Stimulated activated CD8-positive, alpha-beta memory T cell treated with anti-CD3 and anti-CD28 coated beads, Interleukin-15, amount 100 ng/mL, for 24 hours (primary cell): ENCODE data around the gene CA11.

Source experiments
- DNase-seq: peaks from one replicate; pipeline ENCODE4 v3.0.0-alpha.2; 2020; ENCODE audit warnings: low read depth

The CA11 gene

GRCh38 chr19:48613024-48613851 is 32.7 kb downstream of the CA11 start:
- DNase-seq: no peak

DNA sequence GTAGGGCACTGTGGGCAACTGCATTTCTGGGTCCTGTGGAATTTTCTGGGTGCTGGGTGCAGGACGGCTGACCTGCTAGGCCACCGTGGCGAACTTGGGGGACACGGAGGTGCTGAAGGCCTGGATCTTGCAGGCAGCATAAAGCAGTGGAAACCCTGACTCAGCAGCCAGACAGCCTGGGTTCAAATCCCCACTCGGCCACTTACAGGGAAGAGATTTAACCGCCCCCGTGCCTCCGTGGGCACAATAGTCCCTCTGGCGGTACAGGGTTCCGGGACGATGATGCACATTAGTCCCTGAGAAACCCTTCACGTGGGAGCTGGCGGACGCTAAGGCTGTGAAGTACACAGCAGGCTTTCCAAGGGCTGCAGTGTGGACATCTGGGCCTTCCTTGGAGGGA is 34.1 kb downstream of the CA11 start:
- no peak for DNase-seq

GRCh38 chr19:48609571-48610108 is 36.3 kb downstream of the CA11 start:
- no peak for DNase-seq

DNA sequence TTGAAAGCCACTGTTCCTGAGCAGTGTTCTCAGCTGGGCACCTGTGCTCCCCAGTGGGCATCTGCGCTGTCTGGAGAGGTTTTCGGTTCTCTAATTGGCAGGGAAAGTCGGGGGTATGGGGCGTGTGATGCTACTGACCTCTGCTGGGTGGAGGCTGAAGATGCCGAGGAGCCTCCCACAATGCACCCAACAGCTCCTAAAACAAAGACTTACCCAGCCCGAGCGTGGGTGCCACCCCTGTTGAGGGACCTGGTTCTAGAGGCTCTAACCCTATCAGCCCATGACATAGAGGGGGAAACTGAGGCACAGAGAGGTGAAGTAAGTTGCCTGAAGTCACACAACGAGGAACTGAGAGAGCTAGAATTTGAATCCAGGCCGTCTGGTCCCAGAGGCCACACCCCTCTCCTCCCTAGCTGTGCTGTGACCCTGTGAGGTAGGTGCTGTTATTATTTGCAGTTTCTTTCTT is 37.2 kb downstream of the CA11 start:
- DNase-seq: no peak

GRCh38 chr19:48607359-48607755 is 38.6 kb downstream of the CA11 start:
- no peak for DNase-seq

- DNase-seq: no peak
These were observed 39.3 kb downstream of the CA11 start, which contains the start of gene SPACA4 for GRCh38 chr19:48606463-48607358. SPACA4 (plus strand) TSS chr19:48606742; CDS start chr19:48606979, 237 bp downstream.

DNA sequence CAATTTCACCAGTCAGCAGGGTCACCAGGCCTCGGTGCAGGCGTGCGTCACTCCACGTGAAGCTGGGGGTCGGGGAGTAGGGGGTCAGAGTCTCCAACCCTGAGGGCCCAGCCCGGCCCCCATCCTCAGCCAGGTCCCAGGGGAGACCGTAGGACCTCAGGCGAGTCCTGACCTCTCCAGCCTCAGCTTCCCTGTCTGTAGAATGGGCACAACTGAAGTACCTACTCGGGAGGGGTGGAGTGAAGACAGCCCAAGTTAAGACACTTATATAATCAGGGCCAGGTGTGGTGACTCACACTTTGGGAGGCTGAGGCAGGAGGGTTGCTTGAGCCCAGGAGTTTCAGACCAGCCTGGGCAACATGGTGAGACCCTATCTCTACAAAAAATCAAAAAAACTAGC is 42.1 kb downstream of the CA11 start:
- DNase-seq: no peak

GRCh38 chr19:48603449-48603848 is 42.5 kb downstream of the CA11 start:
- no peak for DNase-seq

- DNase-seq: no peak
These were observed 43.0 kb downstream of the CA11 start for GRCh38 chr19:48603001-48603400.

GRCh38 chr19:48600679-48601417 is 45.1 kb downstream of the CA11 start:
- DNase-seq: no peak

DNA sequence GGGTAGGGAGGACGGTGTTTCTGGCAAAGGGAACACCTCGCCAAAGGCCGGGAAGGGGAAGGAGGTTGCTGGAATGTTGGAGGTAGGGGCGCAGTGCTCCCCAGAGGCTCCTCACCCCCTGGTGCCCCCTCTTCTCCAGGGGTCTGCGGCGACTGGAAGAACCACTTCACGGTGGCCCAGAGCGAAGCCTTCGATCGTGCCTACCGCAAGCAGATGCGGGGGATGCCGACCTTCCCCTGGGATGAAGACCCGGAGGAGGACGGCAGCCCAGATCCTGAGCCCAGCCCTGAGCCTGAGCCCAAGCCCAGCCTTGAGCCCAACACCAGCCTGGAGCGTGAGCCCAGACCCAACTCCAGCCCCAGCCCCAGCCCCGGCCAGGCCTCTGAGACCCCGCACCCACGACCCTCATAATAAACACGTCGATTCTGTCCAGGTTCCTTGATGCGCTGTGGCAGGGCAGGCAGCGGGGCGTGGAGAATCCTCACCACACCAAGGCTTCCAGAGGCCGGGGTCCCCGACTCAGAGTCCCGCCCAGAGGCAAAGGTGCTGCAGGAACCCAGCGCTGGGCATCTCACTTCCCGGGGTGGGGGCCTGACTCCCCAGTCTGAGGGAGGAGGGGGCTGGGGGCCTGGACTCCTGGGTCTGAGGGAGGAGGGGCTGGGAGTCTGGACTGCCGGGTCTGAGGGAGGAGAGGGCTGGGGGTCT is 46.8 kb downstream of the CA11 start:
- no peak for DNase-seq

GRCh38 chr19:48596679-48597465 is 49.1 kb downstream of the CA11 start:
- no peak for DNase-seq

DNA sequence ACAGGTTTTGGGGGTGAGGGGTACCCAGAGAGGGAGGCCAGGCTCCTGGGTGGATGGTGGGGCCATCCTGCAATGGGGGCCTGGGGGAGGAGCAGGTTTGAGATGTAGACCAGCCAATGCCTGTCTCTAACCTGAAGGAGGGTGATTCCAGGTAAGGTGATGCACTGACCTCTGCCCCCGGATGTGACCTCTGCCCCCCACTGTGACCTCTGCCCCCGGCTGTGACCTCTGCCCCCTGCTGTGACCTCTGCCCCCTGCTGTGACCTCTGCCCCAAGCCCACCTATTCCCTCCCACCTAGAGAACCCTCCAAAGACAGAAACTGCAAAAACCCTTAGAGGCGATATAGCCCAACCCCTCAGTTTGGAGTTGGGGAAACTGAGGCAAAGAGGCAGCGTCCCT is 49.8 kb downstream of the CA11 start:
- no peak for DNase-seq

DNA sequence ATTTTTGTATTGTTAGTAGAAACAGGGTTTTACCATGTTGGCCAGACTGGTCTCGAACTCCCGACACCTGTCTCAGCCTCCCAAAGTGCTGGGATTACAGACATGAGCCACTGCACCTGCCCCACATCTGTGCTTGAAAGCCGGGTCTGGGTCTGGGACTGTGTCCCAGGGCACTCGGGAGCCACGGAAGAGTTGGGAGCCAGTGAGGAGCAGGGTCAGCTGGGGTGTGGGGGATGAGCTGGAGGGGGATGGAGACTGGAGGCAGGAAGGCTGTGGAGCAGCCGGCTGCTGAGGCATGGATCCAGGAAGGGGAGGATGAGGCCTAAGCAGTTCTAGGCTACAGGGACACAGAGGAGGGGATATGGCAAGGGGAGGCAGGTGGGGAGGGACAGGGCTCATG is 50.2 kb downstream of the CA11 start:
- no peak for DNase-seq

DNA sequence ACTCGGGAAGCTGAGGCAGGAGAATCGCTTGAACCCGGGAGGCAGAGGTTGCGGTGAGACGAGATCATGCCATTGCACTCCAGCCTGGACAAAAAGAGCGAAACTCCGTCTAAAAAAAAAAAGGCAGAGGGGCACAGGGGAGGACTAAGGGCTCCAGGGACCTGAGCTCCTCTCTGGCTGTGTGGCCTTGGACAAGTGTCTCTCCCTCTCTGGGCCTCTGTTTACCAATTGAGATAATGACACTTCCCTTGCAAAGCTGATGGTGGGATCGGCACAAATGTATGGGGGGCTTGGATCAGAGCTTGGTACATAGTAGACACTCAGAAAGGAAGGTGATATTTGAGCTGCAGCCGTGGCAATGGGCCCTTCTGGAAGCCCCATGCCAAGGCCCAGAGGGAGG is 50.8 kb downstream of the CA11 start:
- DNase-seq: no peak

DNA sequence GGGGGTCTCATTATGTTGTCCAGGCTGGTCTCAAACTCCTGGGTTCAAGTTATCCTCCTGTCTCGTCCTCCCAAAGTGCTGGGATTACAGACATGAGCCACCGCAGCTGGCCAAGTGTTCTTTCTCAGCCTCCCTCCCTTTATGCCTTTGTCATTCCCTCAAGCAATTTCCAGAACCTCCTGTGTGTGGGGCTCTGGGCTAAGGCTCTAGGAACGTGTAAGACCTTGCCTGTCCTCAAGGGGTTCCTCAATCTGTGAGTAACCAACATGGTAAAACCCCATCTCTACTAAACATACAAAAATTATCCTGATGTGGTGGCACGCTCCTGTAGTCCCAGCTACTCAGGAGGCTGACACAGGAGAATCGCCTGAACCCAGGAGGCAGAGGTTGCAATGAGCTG is 55.0 kb downstream of the CA11 start:
- DNase-seq: no peak

GRCh38 chr19:48588670-48589401 is 57.2 kb downstream of the CA11 start:
- DNase-seq: peak; percentile 79
